Thymus (tissue), 11 donors: Measurements from ENCODE around the gene ENTPD6. TPM values are rescaled to one million over a fixed set of nuclear protein-coding genes. Genes with fewer than 3 reads are reported as not detected.
"Not testable (repeated sequence)": the region's sequence is repeated elsewhere in the genome, so short reads cannot be mapped to it uniquely, and the experiment has no call there.

Experiments
- DNase-seq, 9 donors: peaks; one replicate each; pipeline ENCODE4 v3.0.0-alpha.2; 2013; ENCODE audit warnings: low spot score in 9 of 9, low read depth in 6 of 9, missing footprints in 1 of 9
- H3K27ac ChIP-seq, 2 donors: one replicate each; pipeline ENCODE4 v1.5.1; 2013; ENCODE audit warnings: control low read depth in 1 of 2, low read depth in 1 of 2, low read length in 1 of 2, mild to moderate bottlenecking in 1 of 2, moderate library complexity in 1 of 2
- H3K27me3 ChIP-seq, 2 donors: one replicate each; pipeline ENCODE4 v1.5.1; 2013; ENCODE audit warnings: low read length in 1 of 2; ENCODE audit not compliant: control insufficient read depth in 2 of 2, insufficient read depth in 1 of 2
- H3K36me3 ChIP-seq, 2 donors: one replicate each; pipeline ENCODE4 v1.5.1; 2013; ENCODE audit warnings: low read length in 1 of 2, mild to moderate bottlenecking in 1 of 2, moderate library complexity in 1 of 2; ENCODE audit not compliant: control insufficient read depth in 2 of 2, insufficient read depth in 2 of 2
- H3K4me1 ChIP-seq, 2 donors: one replicate each; pipeline ENCODE4 v1.5.1; 2013; ENCODE audit warnings: low read length in 2 of 2; ENCODE audit not compliant: control insufficient read depth in 2 of 2, insufficient read depth in 2 of 2
- H3K4me3 ChIP-seq, 2 donors: one replicate each; pipeline ENCODE4 v1.5.1; 2013; ENCODE audit warnings: low read length in 2 of 2, control low read depth in 1 of 2, mild to moderate bottlenecking in 1 of 2
- H3K9me3 ChIP-seq, 2 donors: one replicate each; pipeline ENCODE4 v1.5.1; 2013; ENCODE audit warnings: low read length in 1 of 2, mild to moderate bottlenecking in 1 of 2; ENCODE audit not compliant: control insufficient read depth in 2 of 2, insufficient read depth in 1 of 2
- WGBS: extraction: QIAGEN DNeasy Blood & Tissue Kit; methylation state at CpG from one replicate; pipeline ENCODE4 v1.1.7; 2013; 5-methylcytosine and 5-hydroxymethylcytosine counted together
- polyA plus RNA-seq: library from polyadenylated mRNA; stranded (reverse); fragments of 200-250 nt; gene quantifications from one replicate; pipeline ENCODE4 v1.2.3, GENCODE V29; 2013
- total RNA-seq: library from RNA; stranded (reverse); fragments of 120-200 nt; gene quantifications from one replicate; pipeline ENCODE4 v1.2.4, GENCODE V29; 2013
- donor health status: healthy.

Gene ENTPD6
- total and polyA plus RNA-seq, 2 donors: 29.2 to 71.0 TPM

DNA sequence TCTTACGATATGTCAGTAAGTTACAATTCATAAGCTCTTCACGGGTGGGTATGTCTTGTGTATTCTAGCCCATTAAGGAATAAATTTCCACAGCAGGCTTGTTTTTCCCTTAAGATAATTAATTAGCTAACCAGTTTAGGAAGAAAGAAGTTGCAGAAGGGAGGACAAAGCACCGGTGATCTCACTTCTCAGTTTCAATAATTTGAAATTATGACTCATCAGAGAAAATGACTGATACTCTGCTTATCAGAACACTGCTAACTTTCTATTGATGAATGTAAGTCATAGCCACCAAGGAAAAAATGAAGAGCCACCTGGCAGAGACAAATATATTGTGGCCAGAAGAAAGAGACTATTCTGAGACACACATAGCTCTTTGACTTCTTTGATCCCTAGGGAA lies 35.0 kb upstream of the ENTPD6 start:
- H3K36me3 ChIP-seq: no peaks in the 10 kb centered on the region
- H3K27ac ChIP-seq: no peak overlapping the region
- no peak overlapping the region for H3K4me3 ChIP-seq
- H3K27me3 ChIP-seq: peaks cover 0 to 2% of the 10 kb centered on the region in 2 donors
- DNase-seq: no peak
- H3K4me1 ChIP-seq: no peaks in the 10 kb centered on the region
- 59% methylated on average over 3 of the region's 3 CpGs for WGBS
- H3K9me3 ChIP-seq: no peaks in the 10 kb centered on the region

GRCh38 chr20:25160897-25161296 lies 34.6 kb upstream of the ENTPD6 start:
- no peaks in the 10 kb centered on the region for H3K36me3 ChIP-seq
- peaks cover 0 to 2% of the 10 kb centered on the region in 2 donors for H3K27me3 ChIP-seq
- H3K4me3 ChIP-seq: no peak overlapping the region
- DNase-seq: no peak
- WGBS: 83% methylated on average over 3 of the region's 3 CpGs
- peaks cover under 1 to 2% of the 10 kb centered on the region in 2 donors for H3K9me3 ChIP-seq
- H3K27ac ChIP-seq: no peak overlapping the region
- H3K4me1 ChIP-seq: no peaks in the 10 kb centered on the region

DNA sequence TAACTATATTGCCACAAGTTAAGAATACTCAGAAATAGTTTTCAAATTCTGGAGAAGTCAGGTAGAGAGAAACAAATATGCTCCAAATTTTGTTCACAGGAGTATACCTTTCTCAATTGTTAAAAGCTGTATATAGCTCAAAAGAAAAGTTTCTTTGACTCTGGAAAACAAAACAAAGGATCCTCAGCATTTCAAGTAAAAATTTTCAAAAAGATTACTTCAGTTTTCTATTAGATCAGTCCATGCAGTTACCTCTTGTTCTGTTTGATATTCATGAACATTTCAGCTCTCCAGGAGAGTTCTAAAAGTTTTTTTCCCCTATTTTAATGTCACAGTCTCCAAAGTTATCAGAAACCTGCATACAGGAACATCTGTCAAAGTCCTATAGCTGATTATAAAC lies 30.4 kb upstream of the ENTPD6 start:
- H3K27me3 ChIP-seq: peaks cover 0 to 2% of the 10 kb centered on the region in 2 donors
- no peak overlapping the region for H3K27ac ChIP-seq
- H3K36me3 ChIP-seq: no peaks in the 10 kb centered on the region
- no peak overlapping the region for H3K4me3 ChIP-seq
- DNase-seq: no peak
- no peaks in the 10 kb centered on the region for H3K4me1 ChIP-seq
- H3K9me3 ChIP-seq: peaks cover 2 to 8% of the 10 kb centered on the region in 2 donors

GRCh38 chr20:25166105-25166782 lies 29.3 kb upstream of the ENTPD6 start:
- H3K4me1 ChIP-seq, H3K4me3 ChIP-seq: not testable (repeated sequence)

GRCh38 chr20:25173321-25173720 lies 22.2 kb upstream of the ENTPD6 start:
- Histone ChIP-seq H3K4me3 (no peak overlapping the region), H3K36me3 (no peaks in the 10 kb centered on the region), H3K27me3 (peaks cover 0 to 4% of the 10 kb centered on the region in 2 donors), H3K4me1 (no peaks in the 10 kb centered on the region), H3K9me3 (no peaks in the 10 kb centered on the region), H3K27ac (no peak overlapping the region)
- WGBS: 59% methylated on average over 2 of the region's 2 CpGs
- no peak for DNase-seq

More at GRCh38 chr20:25166105-25166782, 29.3 kb upstream of the ENTPD6 start:
- H3K9me3 ChIP-seq, H3K27ac ChIP-seq, H3K36me3 ChIP-seq, DNase-seq, H3K27me3 ChIP-seq: not testable (repeated sequence)
- WGBS: 60% methylated on average over 2 of the region's 2 CpGs

- Histone ChIP-seq H3K27ac (no peak overlapping the region), H3K4me3 (no peak overlapping the region), H3K4me1 (no peaks in the 10 kb centered on the region), H3K27me3 (peaks cover 0 to 4% of the 10 kb centered on the region in 2 donors), H3K36me3 (no peaks in the 10 kb centered on the region), H3K9me3 (no peaks in the 10 kb centered on the region)
- no peak for DNase-seq
Observed at GRCh38 chr20:25173886-25174308, 21.6 kb upstream of the ENTPD6 start.

GRCh38 chr20:25176184-25176583 lies 19.3 kb upstream of the ENTPD6 start:
- no peaks in the 10 kb centered on the region for H3K9me3 ChIP-seq
- no peak for DNase-seq
- WGBS: 81% methylated on average over 3 of the region's 3 CpGs
- H3K36me3 ChIP-seq: no peaks in the 10 kb centered on the region
- H3K4me1 ChIP-seq: no peaks in the 10 kb centered on the region
- peaks cover 0 to 4% of the 10 kb centered on the region in 2 donors for H3K27me3 ChIP-seq
- H3K27ac ChIP-seq: no peak overlapping the region
- no peak overlapping the region for H3K4me3 ChIP-seq

DNA sequence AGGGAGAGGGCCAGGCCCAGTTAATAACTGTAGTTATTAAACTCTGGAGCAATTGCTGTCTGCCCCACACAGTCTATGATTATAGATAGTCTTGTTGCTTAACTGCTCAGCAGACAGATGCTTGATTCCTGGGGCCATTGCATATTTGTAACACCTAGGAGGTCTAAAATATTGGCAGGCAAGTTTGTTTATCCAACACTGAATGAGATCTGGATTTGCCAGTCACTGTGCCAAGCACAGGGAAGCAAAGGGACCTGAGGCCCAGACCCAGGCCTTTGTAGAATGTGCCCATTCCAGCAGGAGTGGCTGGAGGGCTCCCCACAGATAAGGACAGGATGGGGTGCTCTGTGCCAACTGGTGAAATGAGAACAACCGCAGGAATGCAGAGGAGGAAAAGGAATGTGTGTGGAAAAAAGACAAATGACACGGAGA lies 17.6 kb upstream of the ENTPD6 start:
- H3K9me3 ChIP-seq: no peaks in the 10 kb centered on the region
- no peak for DNase-seq
- no peak overlapping the region for H3K27ac ChIP-seq
- no peak overlapping the region for H3K4me3 ChIP-seq
- peaks cover 0 to 4% of the 10 kb centered on the region in 2 donors for H3K27me3 ChIP-seq
- WGBS: 71% methylated on average over 2 of the region's 2 CpGs
- H3K4me1 ChIP-seq: no peaks in the 10 kb centered on the region
- no peaks in the 10 kb centered on the region for H3K36me3 ChIP-seq

DNA sequence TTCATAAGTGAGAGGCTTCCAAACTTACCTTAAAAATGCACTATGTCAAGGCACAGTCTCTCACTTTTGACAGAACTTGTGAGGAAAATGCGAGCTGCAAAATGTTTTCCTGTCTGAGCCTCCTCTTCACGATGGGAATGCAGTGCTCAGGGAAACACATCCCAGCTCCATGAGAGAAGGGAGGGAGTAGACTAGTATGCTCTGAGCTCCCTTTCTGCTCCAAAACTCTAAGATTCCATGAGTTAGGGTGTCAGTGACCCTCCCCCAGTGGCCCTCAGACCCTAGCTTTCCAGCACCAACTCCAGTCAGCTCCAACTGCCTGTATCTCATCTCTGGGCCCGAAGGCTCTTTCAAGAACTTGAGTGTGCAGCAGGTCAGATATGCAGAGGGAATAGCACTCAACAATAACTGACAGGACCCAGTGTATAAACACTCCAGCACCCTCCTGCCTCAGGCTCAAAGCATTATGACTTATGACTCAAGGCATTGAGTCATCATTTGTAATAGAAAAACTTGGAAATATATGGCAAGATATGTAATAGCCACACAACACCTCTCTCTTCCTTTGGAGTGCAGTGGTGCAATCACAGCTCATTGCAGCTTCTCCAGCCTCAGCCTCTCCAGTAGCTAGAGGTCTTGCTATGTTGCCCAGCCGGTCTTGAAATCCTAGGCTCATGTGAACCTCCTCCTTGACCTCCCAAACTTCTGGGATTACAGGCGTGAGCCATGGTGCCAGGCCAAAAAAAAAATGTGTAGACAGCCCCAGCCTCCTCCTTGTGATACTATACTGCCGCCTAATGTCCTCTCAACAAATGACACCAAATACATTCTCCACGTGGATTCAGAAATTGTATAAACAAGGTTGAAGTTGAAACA lies 16.7 kb upstream of the ENTPD6 start:
- Histone ChIP-seq H3K4me1 (no peaks in the 10 kb centered on the region), H3K27me3 (peaks cover 0 to 4% of the 10 kb centered on the region in 2 donors), H3K4me3 (no peak overlapping the region), H3K27ac (no peak overlapping the region), H3K36me3 (no peaks in the 10 kb centered on the region), H3K9me3 (no peaks in the 10 kb centered on the region)
- peak in 4 of 9 donors; percentile 16 to 71 (median 48) for DNase-seq
- 54% methylated on average over 7 of the region's 7 CpGs for WGBS
